Tibial nerve (tissue), 4 donors: Measurements from ENCODE around the gene STRADA.
"Not testable (repeated sequence)": the region's sequence is repeated elsewhere in the genome, so short reads cannot be mapped to it uniquely, and the experiment has no call there.

Experiments
- EP300 ChIP-seq, 2 donors: sonication (generic); formaldehyde crosslinking; IDR thresholded peaks; one replicate each; pipeline ENCODE4 v1.6.1; 2017; ENCODE audit warnings: antibody characterized with exemption in 2 of 2, mild to moderate bottlenecking in 1 of 2
- POLR2A ChIP-seq, 2 donors: fragments of 450-650 bp; IDR thresholded peaks; one replicate each; pipeline ENCODE4 v1.6.1; 2017; ENCODE audit warnings: antibody characterized with exemption in 2 of 2, mild to moderate bottlenecking in 2 of 2, moderate library complexity in 2 of 2
- TF ChIP-seq, protein P1 (sequence below), 5 experiments: fragments of 200-600 bp in 3 of 5; fragments of 450-650 bp in 2 of 5; sonication (generic) in 3 of 5; IDR thresholded peaks; one replicate each; pipeline ENCODE4 v1.5.1; 2016 to 2019; ENCODE audit warnings: antibody characterized with exemption in 5 of 5, mild to moderate bottlenecking in 3 of 5, moderate library complexity in 2 of 5

DNA sequence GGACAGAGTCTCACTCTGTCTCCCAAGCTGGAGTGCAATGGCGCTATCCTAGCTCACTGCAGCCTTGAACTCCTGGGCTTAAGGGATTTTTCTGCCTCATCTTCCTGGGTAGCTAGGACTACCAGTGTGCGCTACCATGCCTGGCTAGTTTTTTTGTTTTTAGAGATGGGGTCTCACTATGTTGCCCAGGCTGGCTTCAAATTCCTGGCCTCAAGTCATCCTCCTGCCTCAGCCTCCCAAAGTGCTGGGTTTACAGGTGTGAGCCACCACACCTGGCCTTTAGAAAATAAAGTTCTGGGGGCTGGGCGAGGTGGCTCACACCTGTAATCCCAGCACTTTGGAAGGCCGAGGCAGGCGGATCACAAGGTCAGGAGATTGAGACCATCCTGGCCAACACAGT is 21.4 kb downstream of the STRADA start:
- TF ChIP-seq POLR2A, EP300 (IDR thresholded peaks at IDR 0.05): not testable (repeated sequence)
- TF ChIP-seq, protein P1, sequence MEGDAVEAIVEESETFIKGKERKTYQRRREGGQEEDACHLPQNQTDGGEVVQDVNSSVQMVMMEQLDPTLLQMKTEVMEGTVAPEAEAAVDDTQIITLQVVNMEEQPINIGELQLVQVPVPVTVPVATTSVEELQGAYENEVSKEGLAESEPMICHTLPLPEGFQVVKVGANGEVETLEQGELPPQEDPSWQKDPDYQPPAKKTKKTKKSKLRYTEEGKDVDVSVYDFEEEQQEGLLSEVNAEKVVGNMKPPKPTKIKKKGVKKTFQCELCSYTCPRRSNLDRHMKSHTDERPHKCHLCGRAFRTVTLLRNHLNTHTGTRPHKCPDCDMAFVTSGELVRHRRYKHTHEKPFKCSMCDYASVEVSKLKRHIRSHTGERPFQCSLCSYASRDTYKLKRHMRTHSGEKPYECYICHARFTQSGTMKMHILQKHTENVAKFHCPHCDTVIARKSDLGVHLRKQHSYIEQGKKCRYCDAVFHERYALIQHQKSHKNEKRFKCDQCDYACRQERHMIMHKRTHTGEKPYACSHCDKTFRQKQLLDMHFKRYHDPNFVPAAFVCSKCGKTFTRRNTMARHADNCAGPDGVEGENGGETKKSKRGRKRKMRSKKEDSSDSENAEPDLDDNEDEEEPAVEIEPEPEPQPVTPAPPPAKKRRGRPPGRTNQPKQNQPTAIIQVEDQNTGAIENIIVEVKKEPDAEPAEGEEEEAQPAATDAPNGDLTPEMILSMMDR (IDR thresholded peaks at IDR 0.05), result not testable (repeated sequence)
